ENCODE results near the gene ADO. TPM values are rescaled to one million over a fixed set of nuclear protein-coding genes. Genes with fewer than 3 reads are reported as not detected.

ADO gene
- total and polyA plus RNA-seq, 10 of the 15 experiments (the other 5 are each of a cell fraction or from before 2014, with no cell fraction given), result 4.3 to 44.6 (median 18.7) TPM

DNA sequence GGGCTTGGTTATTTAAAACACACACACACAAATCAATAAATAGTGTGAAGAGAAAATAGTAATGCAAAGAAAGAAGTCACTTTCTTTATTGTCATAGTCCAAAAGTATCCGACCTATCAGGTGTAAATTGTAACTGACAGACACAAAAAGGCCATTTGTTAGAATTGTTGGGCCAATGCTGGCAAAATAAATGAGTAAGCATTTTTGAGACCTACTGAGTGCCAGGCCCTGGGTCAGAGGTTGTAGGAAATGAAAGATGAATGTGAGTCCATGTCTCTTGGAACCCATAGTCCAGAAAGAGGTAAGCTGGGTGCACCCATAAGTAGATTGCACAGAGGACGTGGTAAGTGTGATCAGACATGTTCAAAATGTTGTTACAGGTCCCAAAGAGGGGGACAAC is 25.1 kb downstream of the ADO start:
- DNase-seq (ENCODE audit: low read depth, low spot score), result no peak
- H3K4me2 ChIP-seq (ENCODE audit: control insufficient read depth, insufficient read depth), result no peak overlapping the region
- ATAC-seq, result no peak
- H3K9ac ChIP-seq (ENCODE audit: control insufficient read depth, insufficient read depth, low read length), result no peak overlapping the region
- H3K27me3 ChIP-seq (replicated peaks in 1 of 2; ENCODE audit: control insufficient read depth in 2 of 2, insufficient read depth in 2 of 2, low read length in 1 of 2), result no peaks in the 10 kb centered on the region
- no peak for FAIRE-seq
- H3K27ac ChIP-seq (ENCODE audit: control insufficient read depth, insufficient read depth), result no peak overlapping the region
- H3K36me3 ChIP-seq (ENCODE audit: control insufficient read depth in 2 of 2, insufficient read depth in 2 of 2, low read length in 1 of 2), result no peaks in the 10 kb centered on the region
- H2AFZ ChIP-seq (ENCODE audit: control insufficient read depth, low read depth, low read length), result no peak overlapping the region
- no peaks in the 10 kb centered on the region for H3K9me3 ChIP-seq (replicated peaks; ENCODE audit: control insufficient read depth, insufficient read depth, low read length)
- H3K79me2 ChIP-seq (ENCODE audit: control insufficient read depth, insufficient read depth, low read length), result no peaks in the 10 kb centered on the region
- ChIA-PET CTCF (interaction anchor here (1.3 to 1.9 kb wide), 3 partner anchors 11 to 286 kb away, joined by 3 to 7 read pairs (median 6); no protein-coding TSS in a partner anchor), SMC1A (ENCODE audit: uncharacterized antibody, unreplicated experiment) (interaction anchor here (0.7 to 2.2 kb wide), 5 partner anchors 13 to 317 kb away, joined by 3 to 8 read pairs (median 3); partner anchors contain the start of gene EGR2), RAD21 (ENCODE audit: unreplicated experiment) (interaction anchor here (0.6 to 2.4 kb wide), 2 partner anchors 254 to 392 kb away, joined by 3 to 7 read pairs; no protein-coding TSS in a partner anchor), POLR2A (interaction anchor here (0.9 to 1.5 kb wide), 2 partner anchors 13 to 14 kb away, joined by 3 to 5 read pairs; partner anchors contain the start of gene EGR2)
- H4K20me1 ChIP-seq (ENCODE audit: control insufficient read depth, insufficient read depth), result no peaks in the 10 kb centered on the region
- H3K4me1 ChIP-seq (ENCODE audit: control insufficient read depth, insufficient read depth, low read length), result peaks cover 7% of the 10 kb centered on the region; the same call in 1 of the 2 replicates
- TF ChIP-seq YY1 (IDR thresholded peaks at IDR 0.05; ENCODE audit: low read depth, low read length) (no peak), MTA2 (IDR thresholded peaks at IDR 0.05; ENCODE audit: low read depth) (no peak), MTA3 (IDR thresholded peaks at IDR 0.05; ENCODE audit: borderline replicate concordance, low read length) (no peak), SIX5 (IDR thresholded peaks at IDR 0.05; ENCODE audit: low read depth, low read length, severe bottlenecking) (no peak), GABPA (IDR thresholded peaks at IDR 0.05; ENCODE audit: low read depth) (no peak), RAD51 (IDR thresholded peaks at IDR 0.05) (no peak), NBN (IDR thresholded peaks at IDR 0.05) (no peak), SUPT20H (IDR thresholded peaks at IDR 0.05; ENCODE audit: borderline replicate concordance, control insufficient read depth, low read depth, low read length) (no peak), ASH2L (IDR thresholded peaks at IDR 0.05; ENCODE audit: borderline replicate concordance, low read depth) (no peak)
- TF ChIP-seq, protein P1, sequence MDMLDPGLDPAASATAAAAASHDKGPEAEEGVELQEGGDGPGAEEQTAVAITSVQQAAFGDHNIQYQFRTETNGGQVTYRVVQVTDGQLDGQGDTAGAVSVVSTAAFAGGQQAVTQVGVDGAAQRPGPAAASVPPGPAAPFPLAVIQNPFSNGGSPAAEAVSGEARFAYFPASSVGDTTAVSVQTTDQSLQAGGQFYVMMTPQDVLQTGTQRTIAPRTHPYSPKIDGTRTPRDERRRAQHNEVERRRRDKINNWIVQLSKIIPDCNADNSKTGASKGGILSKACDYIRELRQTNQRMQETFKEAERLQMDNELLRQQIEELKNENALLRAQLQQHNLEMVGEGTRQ (IDR thresholded peaks at IDR 0.05; ENCODE audit: borderline replicate concordance, low read depth, low read length), result no peak
- TF ChIP-seq, protein P2, sequence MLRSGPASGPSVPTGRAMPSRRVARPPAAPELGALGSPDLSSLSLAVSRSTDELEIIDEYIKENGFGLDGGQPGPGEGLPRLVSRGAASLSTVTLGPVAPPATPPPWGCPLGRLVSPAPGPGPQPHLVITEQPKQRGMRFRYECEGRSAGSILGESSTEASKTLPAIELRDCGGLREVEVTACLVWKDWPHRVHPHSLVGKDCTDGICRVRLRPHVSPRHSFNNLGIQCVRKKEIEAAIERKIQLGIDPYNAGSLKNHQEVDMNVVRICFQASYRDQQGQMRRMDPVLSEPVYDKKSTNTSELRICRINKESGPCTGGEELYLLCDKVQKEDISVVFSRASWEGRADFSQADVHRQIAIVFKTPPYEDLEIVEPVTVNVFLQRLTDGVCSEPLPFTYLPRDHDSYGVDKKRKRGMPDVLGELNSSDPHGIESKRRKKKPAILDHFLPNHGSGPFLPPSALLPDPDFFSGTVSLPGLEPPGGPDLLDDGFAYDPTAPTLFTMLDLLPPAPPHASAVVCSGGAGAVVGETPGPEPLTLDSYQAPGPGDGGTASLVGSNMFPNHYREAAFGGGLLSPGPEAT (IDR thresholded peaks at IDR 0.05; ENCODE audit: low read depth), result no peak
- TF ChIP-seq, protein P3, sequence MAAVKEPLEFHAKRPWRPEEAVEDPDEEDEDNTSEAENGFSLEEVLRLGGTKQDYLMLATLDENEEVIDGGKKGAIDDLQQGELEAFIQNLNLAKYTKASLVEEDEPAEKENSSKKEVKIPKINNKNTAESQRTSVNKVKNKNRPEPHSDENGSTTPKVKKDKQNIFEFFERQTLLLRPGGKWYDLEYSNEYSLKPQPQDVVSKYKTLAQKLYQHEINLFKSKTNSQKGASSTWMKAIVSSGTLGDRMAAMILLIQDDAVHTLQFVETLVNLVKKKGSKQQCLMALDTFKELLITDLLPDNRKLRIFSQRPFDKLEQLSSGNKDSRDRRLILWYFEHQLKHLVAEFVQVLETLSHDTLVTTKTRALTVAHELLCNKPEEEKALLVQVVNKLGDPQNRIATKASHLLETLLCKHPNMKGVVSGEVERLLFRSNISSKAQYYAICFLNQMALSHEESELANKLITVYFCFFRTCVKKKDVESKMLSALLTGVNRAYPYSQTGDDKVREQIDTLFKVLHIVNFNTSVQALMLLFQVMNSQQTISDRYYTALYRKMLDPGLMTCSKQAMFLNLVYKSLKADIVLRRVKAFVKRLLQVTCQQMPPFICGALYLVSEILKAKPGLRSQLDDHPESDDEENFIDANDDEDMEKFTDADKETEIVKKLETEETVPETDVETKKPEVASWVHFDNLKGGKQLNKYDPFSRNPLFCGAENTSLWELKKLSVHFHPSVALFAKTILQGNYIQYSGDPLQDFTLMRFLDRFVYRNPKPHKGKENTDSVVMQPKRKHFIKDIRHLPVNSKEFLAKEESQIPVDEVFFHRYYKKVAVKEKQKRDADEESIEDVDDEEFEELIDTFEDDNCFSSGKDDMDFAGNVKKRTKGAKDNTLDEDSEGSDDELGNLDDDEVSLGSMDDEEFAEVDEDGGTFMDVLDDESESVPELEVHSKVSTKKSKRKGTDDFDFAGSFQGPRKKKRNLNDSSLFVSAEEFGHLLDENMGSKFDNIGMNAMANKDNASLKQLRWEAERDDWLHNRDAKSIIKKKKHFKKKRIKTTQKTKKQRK (IDR thresholded peaks at IDR 0.05; ENCODE audit: low read depth, low read length), result no peak
- TF ChIP-seq, protein P4, sequence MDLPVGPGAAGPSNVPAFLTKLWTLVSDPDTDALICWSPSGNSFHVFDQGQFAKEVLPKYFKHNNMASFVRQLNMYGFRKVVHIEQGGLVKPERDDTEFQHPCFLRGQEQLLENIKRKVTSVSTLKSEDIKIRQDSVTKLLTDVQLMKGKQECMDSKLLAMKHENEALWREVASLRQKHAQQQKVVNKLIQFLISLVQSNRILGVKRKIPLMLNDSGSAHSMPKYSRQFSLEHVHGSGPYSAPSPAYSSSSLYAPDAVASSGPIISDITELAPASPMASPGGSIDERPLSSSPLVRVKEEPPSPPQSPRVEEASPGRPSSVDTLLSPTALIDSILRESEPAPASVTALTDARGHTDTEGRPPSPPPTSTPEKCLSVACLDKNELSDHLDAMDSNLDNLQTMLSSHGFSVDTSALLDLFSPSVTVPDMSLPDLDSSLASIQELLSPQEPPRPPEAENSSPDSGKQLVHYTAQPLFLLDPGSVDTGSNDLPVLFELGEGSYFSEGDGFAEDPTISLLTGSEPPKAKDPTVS (IDR thresholded peaks at IDR 0.05; ENCODE audit: low read depth, low read length), result no peak
- intact Hi-C loops (cut with micrococcal nuclease; ENCODE audit: unreplicated experiment), result no loop called here
- in situ Hi-C loops (cut with MboI), result no loop called here
- H3K4me3 ChIP-seq, result no peak overlapping the region
- BruUV-seq (replicated peaks), result no TSS peak
- 51% methylated on average over 2 of the region's 2 CpGs for WGBS (ENCODE audit: insufficient coverage, insufficient replicate concordance, low lambda C conversion rate, missing lambda C conversion rate)
